ENCODE measurements around the gene DUSP9. TPM values are rescaled to one million over a fixed set of nuclear protein-coding genes. Genes with fewer than 3 reads are reported as not detected.

DUSP9 gene
- total and polyA plus RNA-seq, 12 donors = 0.11 to 15.9 (median 0.24) TPM; not detected in 6

DNA sequence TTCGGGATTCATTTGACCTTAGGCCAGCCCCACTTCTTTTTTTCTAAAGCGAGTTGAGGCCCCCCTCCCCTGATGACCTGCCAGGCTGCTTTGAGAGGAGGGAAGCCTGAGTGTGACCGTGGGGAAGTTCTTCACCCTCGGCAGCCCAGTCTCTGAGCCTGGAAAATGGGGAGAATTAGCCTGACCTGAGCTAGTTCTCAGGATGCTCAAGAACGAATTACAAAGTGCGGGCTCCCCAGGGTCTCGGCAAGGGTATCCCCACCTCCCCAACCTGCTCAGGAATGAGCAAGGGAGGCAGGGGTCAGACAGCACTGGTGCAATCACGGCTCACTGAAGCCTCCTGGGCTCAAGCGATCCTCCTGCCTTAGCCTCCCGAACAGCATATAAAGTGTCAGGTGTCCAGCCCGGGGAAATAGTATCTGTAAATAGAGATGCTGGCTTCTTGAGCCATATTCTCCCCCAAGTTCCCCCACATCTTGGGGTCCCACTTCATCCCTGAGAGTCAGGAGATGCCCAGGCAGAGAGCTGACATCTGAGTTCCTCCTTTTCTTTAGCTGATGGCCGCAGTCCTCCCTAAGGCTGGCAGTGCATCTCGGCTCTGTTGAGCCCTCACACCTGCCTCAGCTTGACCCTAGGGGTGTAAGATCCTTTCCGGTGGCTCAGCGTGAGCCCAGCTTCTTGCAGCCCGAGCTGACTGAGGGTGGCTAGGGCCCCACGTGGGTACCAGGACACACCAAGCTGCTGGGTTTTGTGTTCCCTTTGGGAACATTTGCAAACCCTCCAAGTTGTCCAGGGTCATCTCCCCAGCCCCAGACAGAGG lies 1.6 kb downstream of the DUSP9 start:
- DNase-seq = peak in 3 of 7 donors; percentile 3 to 5 (median 3)
- TF ChIP-seq POLR2A (IDR thresholded peaks at IDR 0.05) = no peak
- TF ChIP-seq, protein P1, sequence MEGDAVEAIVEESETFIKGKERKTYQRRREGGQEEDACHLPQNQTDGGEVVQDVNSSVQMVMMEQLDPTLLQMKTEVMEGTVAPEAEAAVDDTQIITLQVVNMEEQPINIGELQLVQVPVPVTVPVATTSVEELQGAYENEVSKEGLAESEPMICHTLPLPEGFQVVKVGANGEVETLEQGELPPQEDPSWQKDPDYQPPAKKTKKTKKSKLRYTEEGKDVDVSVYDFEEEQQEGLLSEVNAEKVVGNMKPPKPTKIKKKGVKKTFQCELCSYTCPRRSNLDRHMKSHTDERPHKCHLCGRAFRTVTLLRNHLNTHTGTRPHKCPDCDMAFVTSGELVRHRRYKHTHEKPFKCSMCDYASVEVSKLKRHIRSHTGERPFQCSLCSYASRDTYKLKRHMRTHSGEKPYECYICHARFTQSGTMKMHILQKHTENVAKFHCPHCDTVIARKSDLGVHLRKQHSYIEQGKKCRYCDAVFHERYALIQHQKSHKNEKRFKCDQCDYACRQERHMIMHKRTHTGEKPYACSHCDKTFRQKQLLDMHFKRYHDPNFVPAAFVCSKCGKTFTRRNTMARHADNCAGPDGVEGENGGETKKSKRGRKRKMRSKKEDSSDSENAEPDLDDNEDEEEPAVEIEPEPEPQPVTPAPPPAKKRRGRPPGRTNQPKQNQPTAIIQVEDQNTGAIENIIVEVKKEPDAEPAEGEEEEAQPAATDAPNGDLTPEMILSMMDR (IDR thresholded peaks at IDR 0.05) = no peak

DNA sequence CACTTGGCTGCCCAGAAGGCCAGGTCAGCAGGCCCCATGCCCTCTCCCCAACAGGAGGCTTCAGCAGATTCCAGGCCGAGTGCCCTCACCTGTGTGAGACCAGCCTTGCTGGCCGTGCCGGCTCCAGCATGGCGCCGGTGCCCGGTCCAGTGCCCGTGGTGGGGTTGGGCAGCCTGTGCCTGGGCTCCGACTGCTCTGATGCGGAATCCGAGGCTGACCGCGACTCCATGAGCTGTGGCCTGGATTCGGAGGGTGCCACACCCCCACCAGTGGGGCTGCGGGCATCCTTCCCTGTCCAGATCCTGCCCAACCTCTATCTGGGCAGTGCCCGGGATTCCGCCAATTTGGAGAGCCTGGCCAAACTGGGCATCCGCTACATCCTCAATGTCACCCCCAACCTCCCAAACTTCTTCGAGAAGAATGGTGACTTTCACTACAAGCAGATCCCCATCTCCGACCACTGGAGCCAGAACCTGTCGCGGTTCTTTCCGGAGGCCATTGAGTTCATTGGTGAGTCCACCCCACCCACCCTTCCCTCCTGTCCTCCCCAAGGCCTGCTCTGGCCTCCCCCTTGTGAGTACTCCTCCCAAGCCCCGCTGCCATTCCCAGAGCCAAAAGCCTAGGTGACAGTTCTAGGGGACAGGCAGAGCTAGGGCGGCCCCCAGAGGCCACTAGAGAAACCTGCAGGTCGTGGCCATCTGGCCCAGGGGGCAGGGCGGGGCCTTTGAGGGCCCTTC lies 2.3 kb downstream of the DUSP9 start:
- no peaks in the 10 kb centered on the region for H3K36me3 ChIP-seq (replicated peaks in 1 of 2)
- H3K9me3 ChIP-seq (replicated peaks in 1 of 3) = no peaks in the 10 kb centered on the region
- H3K4me1 ChIP-seq (replicated peaks in 1 of 2) = no peaks in the 10 kb centered on the region
- H3K27ac ChIP-seq = no peak overlapping the region
- DNase-seq = peak; percentile 23 to 56 (median 50)
- peaks cover 50% of the 10 kb centered on the region for H3K27me3 ChIP-seq
- no peak overlapping the region for H3K4me3 ChIP-seq
- 77 to 83% (median 79%) methylated on average over 5 to 26 of the region's 26 CpGs for WGBS, 4 donors
- intact Hi-C loops (cut with DNase I) = loop anchor here (5.0 to 10.0 kb wide), 2 partner anchors 37 to 95 kb away; no protein-coding TSS in a partner anchor
- TF ChIP-seq POLR2A (IDR thresholded peaks at IDR 0.05) = no peak
- TF ChIP-seq, protein P1 (IDR thresholded peaks at IDR 0.05) = peak; percentile 20 to 52 (median 36)

More for the DNA sequence above, 1.6 kb downstream of the DUSP9 start:
- Histone ChIP-seq H3K27ac (no peak overlapping the region), H3K4me3 (no peak overlapping the region), H3K36me3 (replicated peaks in 1 of 2) (no peaks in the 10 kb centered on the region), H3K4me1 (replicated peaks in 1 of 2) (no peaks in the 10 kb centered on the region), H3K9me3 (replicated peaks in 1 of 3) (no peaks in the 10 kb centered on the region), H3K27me3 (peaks cover 50% of the 10 kb centered on the region)
- intact Hi-C loops (cut with DNase I) = loop anchor here (5.0 to 10.0 kb wide), 2 partner anchors 36 to 94 kb away; no protein-coding TSS in a partner anchor
- WGBS, 4 donors = 43 to 79% (median 74%) methylated on average over 6 to 17 of the region's 17 CpGs

DNA sequence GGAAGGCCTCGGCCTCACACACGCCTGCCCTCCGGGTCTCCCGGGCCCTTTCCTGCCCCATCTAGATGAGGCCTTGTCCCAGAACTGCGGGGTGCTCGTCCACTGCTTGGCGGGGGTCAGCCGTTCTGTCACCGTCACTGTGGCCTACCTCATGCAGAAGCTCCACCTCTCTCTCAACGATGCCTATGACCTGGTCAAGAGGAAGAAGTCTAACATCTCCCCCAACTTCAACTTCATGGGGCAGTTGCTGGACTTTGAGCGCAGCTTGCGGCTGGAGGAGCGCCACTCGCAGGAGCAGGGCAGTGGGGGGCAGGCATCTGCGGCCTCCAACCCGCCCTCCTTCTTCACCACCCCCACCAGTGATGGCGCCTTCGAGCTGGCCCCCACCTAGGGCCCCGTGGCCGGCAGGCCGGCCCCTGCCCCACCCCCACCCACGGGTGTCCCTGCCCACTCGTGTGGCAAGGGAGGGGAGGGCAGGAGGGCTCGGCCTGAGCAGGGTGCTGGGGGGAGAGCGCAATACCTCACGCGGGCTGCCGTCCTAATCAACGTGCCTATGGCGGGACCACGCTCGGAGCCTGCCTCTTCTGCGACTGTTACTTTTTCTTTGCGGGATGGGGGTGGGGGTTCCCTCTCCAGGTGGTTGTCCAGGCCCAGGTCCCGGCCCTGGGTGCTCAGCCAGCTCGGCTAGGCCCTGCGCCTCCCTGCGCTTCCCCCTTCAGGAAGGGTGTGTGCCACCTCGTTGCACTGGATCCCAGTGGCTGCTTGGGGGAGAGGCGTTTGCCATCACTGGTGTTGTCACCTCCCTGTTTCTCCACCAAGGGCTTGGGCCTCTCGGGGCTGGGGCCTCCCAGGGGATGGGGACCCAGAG lies 3.1 kb downstream of the DUSP9 start:
- TF ChIP-seq, protein P1 (IDR thresholded peaks at IDR 0.05) = no peak
- no peak for TF ChIP-seq POLR2A (IDR thresholded peaks at IDR 0.05)
- Histone ChIP-seq H3K4me3 (no peak overlapping the region), H3K9me3 (replicated peaks in 1 of 3) (no peaks in the 10 kb centered on the region), H3K27ac (no peak overlapping the region), H3K27me3 (peaks cover 44% of the 10 kb centered on the region), H3K4me1 (replicated peaks in 1 of 2) (no peaks in the 10 kb centered on the region), H3K36me3 (replicated peaks in 1 of 2) (no peaks in the 10 kb centered on the region)
- DNase-seq = peak in 4 of 7 donors; percentile 4 to 8 (median 5)
- intact Hi-C loops (cut with DNase I) = loop anchor here (5.0 to 10.0 kb wide), 2 partner anchors 38 to 95 kb away; no protein-coding TSS in a partner anchor
- WGBS, 4 donors = 69 to 81% (median 71%) methylated on average over 2 to 40 of the region's 41 CpGs
